ENCODE data around the gene DNAH5.

DNA sequence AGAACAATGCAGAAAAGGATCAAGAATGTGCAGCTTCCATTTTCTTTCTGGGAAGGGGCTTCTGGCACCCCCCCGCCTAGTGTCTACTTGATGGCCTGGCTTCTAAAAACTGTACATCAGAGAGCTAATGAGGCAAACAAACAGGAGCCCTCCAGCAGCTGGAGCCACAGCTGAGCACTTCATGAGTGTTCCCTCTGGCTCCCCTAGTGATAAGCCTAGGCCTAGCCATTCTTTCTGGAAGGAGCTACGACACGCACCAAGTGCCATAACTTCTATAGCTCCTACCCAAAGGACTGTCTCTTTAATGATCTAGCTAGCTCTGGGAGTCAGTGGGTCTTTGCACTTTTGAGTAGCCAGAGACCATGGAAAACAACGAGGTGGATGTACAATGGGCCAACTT is 66.1 kb downstream of the DNAH5 start:
- TF ChIP-seq, protein P1, sequence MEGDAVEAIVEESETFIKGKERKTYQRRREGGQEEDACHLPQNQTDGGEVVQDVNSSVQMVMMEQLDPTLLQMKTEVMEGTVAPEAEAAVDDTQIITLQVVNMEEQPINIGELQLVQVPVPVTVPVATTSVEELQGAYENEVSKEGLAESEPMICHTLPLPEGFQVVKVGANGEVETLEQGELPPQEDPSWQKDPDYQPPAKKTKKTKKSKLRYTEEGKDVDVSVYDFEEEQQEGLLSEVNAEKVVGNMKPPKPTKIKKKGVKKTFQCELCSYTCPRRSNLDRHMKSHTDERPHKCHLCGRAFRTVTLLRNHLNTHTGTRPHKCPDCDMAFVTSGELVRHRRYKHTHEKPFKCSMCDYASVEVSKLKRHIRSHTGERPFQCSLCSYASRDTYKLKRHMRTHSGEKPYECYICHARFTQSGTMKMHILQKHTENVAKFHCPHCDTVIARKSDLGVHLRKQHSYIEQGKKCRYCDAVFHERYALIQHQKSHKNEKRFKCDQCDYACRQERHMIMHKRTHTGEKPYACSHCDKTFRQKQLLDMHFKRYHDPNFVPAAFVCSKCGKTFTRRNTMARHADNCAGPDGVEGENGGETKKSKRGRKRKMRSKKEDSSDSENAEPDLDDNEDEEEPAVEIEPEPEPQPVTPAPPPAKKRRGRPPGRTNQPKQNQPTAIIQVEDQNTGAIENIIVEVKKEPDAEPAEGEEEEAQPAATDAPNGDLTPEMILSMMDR (IDR thresholded peaks at IDR 0.05) = no peak
- TF ChIP-seq POLR2A (IDR thresholded peaks at IDR 0.05) = no peak

All from adrenal gland (tissue), 5 donors.